ENCODE measurements around the gene NXN.

- TF ChIP-seq CTCF (IDR thresholded peaks at IDR 0.05; ENCODE audit: insufficient read depth, low read length) (no peak), GABPA (IDR thresholded peaks at IDR 0.05; ENCODE audit: low read depth) (no peak)
Measured at GRCh38 chr17:862582-862981, 117.0 kb downstream of the NXN start.

Data from HL-60 (cell line).